NCI-H2029 treated with DMSO at 0.1 percent for 48 hours (cell line): ENCODE results near the gene TJAP1.
"Not testable (repeated sequence)": the region's sequence is repeated elsewhere in the genome, so short reads cannot be mapped to it uniquely, and the experiment has no call there.

Experiments used
- DNase-seq: peaks from one replicate; lab custom pipeline; 2025; lab: John Stamatoyannopoulos, UW

The TJAP1 gene

DNA sequence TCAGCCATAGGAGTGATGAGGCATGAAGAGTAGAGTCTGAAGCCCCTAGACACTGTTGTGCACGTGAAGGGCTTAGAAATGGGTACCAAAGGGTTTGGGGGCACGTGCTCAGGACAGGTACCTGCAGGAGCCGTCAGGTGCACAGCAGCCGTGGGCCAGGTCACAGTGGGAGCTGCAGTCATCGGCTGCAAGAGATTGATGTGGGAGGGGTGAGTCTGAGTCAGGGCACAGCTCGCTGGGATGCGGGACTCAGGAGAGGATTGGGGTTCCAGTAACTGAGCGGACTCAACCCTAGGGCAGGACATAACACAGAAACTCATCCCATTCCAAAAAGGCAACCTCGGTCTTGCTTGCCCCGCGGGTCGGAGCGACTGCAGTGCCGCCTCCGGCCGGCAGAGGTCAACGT is 23.1 kb upstream of the TJAP1 start:
- DNase-seq, result no peak

DNA sequence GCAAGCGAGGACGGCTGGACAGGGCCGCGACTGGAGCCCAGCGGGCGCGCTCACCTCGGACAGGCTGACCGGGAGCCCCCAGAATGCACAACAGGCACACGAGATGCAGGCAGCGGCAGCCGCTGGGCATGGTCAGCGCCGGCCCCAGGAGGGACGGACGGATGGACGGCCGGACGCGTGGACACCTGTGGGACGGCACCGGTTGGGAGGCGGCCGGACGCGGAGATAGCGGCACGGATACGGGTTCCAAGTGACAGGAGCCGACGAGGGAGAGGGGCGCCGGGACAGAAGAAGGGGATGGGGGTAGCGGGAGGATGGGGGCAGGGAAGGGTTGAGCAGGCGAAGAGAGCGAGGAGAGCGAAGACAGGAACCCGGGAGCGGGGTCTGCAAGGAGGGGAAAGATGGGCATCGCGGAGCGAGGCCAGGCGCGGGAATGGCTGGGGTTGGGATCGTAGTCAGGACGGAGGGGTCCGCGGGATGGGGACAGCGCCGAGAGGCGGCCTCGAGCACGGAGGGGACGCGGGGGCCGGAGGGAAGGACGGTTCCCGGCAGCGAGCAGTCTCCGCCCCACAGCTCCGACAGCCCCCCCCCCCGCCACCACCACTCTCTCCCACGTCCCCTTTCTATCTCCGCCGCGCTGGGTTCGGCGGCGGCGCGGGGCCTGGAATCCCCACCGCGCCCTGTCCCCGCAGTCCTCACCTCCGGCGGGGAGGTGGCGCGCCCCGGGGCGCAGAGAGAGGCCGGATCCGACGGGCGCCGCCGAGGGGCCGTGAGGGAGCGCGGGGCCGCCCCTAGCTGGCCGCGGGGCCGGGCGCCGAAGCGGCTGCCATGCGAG is 22.5 kb upstream of the TJAP1 start:
- DNase-seq, result no peak

DNA sequence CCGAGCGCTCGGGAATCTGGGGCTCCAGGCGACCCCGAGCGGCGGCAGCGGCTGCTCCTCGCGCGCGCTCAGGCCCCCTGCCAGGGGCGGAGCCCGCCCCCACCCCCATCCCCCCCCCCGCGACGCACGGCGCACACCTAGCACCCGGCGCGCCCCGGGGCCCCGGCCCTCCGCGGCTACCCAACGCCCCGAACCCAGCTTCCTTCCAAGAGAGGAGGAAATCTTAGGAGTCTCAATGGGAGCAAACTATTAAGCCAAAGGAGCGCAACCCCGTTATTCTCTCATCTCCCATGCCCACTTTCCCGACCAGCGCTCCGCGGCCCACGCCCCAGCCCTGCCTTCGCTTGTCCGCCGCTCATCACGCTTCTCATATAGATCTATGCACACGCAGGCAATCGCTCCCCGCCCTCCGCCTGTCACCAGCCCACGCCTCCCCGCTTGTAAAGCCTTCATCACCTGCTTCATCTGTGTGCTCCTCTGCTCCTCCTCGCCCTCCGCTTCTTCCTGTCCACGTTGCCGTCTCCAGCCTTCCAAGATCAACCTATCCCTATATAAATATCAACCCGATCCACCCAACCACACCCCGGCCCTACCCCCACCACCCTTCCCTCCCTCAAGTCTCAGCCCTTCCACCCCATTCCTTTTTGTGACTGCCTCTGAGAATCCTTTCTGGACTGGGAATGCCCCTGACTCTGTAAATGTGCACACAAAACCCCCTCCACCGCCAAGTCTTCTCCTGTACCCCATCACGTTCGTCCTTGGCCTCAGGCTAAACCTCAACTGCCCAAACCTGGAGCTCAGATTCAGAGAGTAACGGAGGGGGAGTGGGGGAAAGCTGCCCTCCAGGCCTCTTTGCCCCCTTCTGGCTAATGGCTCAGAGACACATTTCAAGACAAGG is 21.6 kb upstream of the TJAP1 start, which contains the start of gene DLK2:
DLK2 (minus strand) TSS at position 18 of the 898 bp plus-strand sequence. CDS start 723 bp downstream, outside the sequence.
- DNase-seq, result peak; percentile 14

DNA sequence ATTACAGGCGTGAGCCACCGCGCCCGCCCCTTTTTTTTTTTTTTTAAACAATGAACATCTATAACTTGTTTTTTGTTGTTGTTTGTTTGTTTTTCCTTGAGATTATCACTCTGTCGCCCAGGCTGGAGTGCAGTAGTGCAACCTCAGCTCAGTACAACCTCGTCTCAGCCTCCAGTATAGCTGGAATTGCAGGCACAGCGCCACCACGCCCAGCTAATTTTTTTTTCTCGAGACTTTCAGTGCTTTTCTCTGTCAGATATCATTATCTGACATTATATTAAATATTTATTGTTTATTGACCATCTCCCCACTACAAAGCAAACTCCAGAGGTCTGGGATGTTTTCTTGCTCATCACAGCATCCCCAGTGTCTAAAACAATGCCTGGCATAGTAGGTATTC is 19.7 kb upstream of the TJAP1 start:
- DNase-seq, result no peak

DNA sequence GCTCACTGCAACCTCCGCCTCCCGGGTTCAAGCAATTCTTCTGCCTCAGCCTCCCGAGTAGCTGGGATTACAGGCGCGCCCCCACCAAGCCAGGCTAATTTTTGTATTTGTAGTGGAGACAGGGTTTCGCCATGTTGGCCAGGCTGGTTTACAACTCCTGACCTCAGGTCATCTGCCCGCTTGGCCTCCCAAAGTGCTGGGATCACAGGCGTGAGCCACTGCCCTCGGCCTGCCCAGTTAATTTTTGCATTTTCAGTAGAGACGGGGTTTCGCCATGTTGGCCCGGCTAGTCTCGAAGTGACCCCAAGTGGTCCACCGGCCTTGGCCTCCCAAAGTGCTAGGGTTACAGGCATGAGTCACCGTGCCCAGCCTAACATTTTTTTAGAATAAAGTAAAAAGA is 19.2 kb upstream of the TJAP1 start:
- DNase-seq, result not testable (repeated sequence)

DNA sequence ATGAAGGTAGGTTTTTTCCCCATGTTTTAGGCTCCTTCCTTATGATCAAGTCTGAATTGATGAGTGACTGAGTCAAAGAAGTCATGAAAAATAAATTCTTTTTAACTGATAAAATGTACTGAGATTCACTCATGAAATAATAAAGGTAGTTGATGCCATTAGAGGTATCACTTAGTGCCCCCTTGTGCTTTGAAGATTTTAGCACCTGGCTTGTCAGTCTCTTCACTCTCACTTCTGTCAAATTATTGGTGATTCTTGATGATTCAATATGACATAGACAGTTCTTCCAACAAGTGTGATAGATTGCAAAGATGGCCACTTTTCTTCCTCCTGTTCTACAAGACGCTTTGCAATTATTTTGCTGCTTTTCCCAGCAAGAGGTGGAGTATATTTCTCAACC is 17.8 kb upstream of the TJAP1 start:
- DNase-seq, result no peak

DNA sequence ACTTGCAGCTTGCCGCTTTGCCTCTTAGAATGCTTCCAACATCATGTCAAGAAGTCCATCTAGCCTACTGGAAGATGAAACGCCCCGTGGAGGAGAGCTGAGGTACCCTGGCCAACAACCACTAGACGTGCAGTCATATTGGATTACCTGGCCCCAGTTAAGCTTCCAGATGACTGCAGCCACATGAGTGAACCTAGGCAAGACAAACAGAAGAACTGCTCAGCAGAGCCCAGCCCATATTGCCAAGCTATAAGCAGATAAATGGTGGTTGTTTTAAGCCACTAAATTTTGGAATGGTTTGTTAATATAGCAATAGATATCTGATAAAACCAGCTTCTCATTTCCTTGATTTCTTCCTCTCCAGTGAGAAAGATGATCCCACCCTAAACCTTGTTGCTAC is 17.3 kb upstream of the TJAP1 start:
- no peak for DNase-seq

DNA sequence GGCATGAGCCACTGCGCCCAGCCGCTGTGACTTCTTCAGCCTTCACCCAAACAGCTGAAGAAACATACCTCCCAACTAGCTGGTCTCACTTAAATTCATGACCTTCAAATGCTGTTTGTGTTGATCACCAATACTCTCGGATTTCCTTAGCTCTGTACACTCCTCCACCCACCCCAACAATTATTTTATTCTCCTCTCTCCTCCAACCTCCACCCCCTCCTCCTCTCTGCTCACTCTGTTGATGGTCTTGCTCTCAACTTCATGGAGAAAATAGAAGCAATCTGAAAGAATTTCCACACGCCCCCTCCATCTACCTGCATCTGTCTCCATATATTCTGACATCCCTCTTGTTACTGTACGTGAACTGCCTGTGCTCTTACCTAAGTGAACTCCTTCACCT is 15.4 kb upstream of the TJAP1 start:
- no peak for DNase-seq

DNA sequence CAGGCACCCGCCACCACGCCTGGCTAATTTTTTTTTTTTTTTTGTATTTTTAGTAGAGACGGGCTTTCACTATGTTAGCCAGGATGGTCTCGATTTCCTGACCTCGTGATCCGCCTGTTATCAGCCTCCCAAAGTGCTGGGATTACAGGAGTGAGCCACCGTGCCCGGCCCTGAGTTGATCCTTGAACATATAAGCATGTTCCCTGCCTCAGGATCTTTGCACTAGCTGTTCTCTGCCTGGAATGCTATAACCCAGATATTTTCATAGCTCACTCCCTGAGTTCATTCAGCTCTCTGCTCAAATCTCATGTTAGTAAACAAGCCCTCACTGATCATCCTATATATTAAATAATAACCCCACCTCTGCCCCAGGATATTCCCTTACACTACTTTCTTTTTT is 13.0 kb upstream of the TJAP1 start:
- no peak for DNase-seq

DNA sequence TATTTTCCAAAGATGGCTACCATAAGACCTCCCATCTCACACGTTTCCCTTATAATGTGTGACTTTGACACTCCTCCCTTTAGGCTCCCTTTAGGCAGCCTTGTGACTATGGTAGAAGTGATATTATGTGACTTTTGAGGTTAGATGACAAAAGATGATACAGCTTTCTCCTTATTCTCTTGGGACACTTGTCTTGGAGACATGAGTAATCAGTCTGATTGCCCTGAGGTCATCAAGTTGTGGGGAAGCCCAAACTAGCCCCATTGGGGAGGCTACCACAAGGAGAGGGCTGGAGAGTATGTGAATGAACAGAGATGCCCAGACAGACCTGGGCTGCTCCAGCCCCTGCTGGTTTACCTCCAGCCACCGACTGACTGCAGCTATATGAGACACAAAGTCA is 11.4 kb upstream of the TJAP1 start:
- no peak for DNase-seq

DNA sequence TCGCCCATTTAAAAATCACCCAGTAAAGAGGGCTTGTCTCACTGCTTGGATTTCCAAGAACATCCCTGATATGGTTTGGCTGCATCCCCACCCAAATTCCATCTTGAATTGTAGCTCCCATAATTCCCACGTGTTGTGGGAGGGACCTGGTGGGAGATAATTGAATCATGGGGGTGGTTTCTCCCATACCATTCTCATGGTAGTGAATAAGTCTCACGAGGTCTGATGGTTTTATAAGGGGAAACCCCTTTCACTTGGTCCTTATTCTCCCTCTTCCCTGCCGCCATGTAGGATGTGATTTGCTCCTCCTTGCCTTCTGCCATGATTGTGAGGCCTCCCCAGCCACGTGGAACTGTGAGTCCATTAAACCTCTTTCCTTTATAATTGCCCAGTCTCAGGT is 10.1 kb upstream of the TJAP1 start:
- not testable (repeated sequence) for DNase-seq

DNA sequence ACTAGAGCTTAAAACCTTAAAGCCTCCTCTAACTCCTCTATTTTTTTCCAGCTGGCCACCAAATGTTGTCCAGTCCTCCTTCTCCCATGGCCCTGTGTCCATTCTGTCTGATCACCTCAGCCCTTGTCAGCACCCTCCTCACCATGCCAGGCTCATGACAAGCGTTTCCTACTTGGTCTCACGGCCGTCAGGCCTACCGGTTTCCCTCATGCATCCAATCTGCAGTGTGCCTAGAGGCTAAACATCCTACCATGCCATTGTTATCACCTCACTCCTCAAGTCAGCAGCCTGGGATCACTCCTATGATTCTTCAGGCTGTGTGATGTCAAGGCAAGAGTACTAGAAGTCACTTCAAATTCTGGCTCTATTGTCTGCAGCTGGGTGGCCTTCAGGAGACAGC is 9.6 kb upstream of the TJAP1 start:
- no peak for DNase-seq

DNA sequence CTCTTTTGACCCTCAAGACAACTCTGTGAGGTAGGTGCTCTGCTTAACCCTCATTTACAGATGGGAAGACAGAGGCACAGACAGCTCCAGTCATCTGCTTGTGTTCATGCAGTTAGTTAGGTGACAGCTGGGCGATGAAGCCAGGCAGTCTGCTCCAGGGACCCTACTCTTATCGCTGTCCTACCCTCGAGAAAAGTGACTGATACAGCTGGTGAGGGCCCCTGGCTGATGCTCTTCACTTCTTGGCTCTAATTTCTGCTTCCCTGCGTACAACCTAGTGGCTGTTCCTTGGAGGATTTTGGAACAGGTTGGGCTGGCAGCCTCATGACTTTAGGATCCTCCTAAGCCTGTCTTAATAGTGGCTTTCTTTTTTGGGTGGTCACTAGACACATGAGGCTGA is 9.1 kb upstream of the TJAP1 start:
- no peak for DNase-seq

DNA sequence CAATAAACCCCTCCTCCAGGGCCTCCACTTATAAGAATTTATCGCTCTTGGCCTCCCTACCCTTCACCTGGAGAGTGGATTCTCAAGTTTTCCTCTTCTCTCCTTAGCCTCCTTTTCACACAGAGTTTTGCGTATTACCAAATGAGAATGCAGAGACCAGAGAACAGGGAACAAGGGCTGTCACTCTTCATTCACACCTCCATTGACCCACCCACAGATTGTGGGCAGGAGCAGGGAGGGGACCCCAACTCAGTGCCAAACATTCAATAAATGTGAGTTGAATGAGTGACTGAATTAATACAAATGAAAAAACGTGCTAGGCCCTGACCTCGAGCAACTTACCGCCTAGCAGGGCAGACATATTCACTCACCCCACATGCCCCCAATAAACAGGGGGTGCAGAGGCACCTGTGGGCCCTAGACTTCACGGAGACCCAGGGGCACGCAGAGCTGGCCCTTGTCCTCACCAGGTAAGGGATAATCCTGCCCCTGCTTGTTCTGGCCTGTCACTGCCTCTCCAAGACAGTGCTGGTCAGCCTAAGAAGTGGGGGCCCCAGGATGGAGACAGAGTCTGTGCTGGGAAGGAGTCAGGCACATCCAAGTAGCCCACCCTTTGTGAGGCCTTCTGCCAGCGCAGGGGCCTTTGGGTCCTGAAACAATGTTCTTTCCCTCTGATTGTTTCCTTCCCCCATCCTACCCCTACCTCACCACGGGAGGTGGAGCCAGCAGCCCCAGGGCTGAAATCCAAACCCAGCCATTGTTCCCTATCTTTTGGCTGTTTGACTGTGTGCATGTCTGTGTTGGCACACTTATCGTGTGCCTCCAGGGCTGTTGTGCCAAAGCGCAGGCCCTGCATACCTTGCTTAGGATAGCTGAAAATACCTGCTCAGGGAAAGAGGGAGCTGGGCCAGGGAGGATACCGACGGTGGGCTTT is 8.4 kb upstream of the TJAP1 start:
- no peak for DNase-seq

DNA sequence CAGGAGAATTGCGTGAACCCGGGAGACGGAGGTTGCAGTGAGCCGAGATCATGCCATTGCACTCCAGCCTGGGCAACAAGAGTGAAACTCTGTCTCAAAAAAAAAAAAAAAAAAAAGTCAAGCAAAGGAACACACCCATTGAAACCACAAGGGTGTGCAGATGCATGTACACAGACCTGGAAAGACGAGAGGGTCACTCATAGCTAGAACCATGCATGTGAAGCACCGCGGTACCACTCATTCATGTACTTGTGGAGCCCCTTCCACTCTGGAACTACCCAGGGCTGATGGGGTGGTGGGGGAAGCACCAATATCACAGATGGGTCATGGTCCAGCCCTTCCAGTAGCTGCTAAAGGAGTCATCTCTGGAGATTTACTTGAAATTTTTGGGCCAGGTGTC is 7.4 kb upstream of the TJAP1 start:
- no peak for DNase-seq

DNA sequence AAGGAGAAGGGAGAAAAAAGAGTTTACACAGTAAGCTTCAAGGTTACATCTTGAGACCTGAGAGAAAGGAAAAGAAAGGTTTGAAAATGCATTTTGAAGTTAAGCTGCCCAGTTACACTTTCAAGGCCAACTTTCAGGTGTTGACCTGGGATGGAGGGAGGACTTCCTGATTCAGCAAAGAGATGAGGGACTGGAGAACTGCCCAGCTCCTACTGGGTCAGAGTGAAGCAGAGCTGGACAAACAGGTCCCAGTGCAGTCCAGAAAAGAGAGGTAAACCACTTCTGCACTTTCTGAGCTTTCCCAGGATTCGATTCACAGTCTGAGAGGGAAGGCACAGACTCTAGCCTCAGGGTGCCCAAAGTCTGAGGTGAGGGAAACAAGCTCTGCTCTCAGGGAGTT is 6.0 kb upstream of the TJAP1 start:
- DNase-seq, result no peak

DNA sequence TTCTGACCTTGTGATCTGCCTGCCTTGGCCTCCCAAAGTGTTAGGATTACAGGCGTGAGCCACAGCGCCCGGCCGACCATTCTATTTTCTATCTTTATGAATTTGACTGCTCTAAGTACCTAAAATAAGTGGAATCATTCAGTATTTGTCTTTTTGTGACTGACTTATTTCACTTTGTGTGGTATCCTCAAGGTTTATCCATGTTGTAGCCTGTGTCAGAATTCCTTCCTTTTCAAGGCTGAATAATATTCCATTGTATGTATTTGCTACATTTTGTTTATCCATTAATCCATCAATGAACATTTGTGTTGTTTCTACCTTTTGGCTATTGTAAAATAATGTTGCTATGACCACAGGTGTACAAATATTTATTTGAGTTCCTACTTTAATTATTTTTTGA is 4.9 kb upstream of the TJAP1 start:
- no peak for DNase-seq

DNA sequence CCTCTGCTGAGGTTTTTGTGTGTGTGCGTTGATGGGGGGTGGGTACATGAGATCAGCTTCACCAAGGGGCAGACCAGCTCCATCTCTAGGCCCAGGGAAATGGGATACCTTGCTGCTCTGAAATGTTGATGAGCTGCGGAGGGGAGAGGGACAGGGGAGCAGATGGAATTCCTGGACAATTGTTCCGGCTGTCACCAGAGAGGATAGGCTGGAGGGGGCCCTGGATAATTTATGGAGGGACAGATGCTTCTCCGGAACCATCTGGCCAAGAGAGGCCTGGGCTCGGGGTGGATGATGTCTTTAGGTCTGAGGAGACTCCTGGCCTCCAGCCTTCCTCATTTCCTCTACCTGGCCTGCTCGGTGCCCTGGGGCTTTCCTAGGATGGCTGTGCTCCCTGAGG is 1.9 kb upstream of the TJAP1 start:
- no peak for DNase-seq

DNA sequence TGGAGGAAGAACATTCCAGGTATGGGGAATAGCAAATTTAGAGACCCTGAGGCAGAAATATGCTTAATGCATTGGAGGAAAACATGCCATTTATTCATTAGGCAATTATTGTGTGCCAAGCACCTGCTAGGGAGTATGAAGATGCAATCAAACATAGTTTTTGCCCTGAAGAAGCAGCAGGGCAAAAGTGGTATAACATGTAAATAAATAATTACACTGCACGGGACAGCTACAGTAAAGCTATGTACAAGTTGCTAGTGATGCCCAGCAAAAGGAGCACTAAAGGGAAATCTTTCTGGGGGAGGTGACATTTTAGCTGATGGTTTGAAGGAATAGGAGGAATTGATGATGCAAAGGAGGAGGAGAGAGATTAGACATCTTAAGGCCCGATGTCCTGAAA is 624 bp upstream of the TJAP1 start:
- DNase-seq, result no peak

DNA sequence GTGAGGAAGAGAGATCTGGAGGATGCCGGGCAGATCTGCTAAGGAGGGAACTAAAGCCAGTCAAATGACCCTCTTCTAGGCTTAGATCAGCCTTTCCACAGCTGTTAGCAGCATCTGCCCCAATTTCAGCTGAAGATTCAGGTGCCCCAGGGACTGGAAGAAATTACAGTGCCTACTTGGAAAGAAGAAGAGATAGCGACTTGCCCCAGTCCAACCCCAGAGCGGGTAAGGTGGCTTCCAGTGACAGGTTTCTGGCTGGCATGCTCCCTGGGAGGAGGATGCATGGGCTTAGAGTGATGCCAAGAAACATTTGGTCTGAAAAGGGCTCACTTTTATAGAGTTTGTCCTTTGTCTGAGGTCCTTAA is 620 bp downstream of the TJAP1 start:
- no peak for DNase-seq

DNA sequence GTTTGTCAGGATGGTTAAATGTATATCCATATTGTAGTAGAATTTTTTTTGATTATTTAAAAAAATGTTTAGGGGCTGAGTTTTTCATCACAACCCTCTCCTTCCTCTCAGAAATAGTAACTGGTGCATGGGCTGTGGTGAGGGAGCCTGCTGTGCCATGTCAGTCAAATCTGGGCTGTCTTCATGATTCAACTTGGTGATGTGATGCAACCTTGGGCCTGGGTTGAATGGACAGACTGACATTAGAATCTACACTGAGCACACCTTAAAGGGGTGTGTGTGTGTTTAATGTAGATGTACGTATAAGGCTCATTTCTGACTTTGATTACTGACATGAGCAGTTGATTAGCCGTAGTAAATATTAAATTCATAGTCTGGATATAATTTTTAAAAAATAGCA is 3.7 kb downstream of the TJAP1 start:
- DNase-seq, result no peak

DNA sequence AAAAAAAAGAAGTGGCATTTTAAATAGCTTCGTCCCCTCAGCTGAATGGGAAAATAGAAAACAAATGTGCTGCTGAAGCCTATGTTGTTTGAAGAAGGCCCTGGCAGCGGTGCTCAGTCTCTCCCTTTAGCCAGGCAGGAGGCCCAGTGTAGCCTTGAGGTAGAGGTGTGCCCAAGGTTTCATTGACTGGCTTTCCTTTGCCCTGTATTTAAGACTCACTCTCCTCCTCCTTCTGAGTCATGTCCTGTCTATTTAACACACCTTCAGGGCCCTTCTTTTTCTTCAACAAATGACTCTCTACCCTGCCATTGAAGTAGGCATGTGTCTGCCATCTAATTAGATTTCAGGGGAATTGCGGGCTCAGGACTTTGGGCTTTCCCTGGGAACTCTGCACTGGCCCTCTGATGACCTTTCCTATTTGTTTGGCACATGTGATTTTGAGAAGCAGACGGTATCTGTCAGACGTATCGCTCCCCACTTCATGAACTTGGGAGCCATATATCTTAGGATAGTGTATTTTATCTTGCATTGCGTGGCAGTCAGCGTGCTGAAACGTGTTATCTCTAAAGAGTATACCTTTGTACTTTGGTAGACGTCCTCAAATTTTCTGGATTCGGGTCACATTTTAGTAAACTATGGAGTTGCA is 4.3 kb downstream of the TJAP1 start:
- no peak for DNase-seq
